Mesodermal cell (in vitro differentiated cells): Measurements from ENCODE around the gene TMEM256.

Experiments
- H3K27ac ChIP-seq: 2 replicates; pipeline ENCODE4 v1.7.0; 2013; ENCODE audit warnings: mild to moderate bottlenecking, low read depth, low read length, moderate library complexity; ENCODE audit not compliant: severe bottlenecking
- H3K36me3 ChIP-seq: 2 replicates; pipeline ENCODE4 v1.7.1; 2013; ENCODE audit warnings: mild to moderate bottlenecking, low read length, moderate library complexity; ENCODE audit not compliant: control insufficient read depth, insufficient read depth
- H3K4me1 ChIP-seq: one replicate; pipeline ENCODE4 v1.7.1; 2013; ENCODE audit warnings: mild to moderate bottlenecking, low read length; ENCODE audit not compliant: insufficient read depth, control insufficient read depth, poor library complexity, severe bottlenecking
- H3K4me3 ChIP-seq: 2 replicates; pipeline ENCODE4 v1.7.0; 2013; ENCODE audit warnings: low read length, control low read depth, mild to moderate bottlenecking; ENCODE audit not compliant: insufficient read depth, poor library complexity, severe bottlenecking; ENCODE audit errors: extremely low read depth
- H3K9me3 ChIP-seq: 2 replicates; pipeline ENCODE4 v1.7.1; 2013; ENCODE audit warnings: mild to moderate bottlenecking, low read length, moderate library complexity; ENCODE audit not compliant: control insufficient read depth
- WGBS, 2 experiments: methylation state at CpG; one replicate each; pipeline ENCODE4 v1.1.5; 2013; ENCODE audit warnings: missing lambda C conversion rate in 2 of 2; ENCODE audit not compliant: insufficient coverage in 2 of 2; 5-methylcytosine and 5-hydroxymethylcytosine counted together

Gene TMEM256

DNA sequence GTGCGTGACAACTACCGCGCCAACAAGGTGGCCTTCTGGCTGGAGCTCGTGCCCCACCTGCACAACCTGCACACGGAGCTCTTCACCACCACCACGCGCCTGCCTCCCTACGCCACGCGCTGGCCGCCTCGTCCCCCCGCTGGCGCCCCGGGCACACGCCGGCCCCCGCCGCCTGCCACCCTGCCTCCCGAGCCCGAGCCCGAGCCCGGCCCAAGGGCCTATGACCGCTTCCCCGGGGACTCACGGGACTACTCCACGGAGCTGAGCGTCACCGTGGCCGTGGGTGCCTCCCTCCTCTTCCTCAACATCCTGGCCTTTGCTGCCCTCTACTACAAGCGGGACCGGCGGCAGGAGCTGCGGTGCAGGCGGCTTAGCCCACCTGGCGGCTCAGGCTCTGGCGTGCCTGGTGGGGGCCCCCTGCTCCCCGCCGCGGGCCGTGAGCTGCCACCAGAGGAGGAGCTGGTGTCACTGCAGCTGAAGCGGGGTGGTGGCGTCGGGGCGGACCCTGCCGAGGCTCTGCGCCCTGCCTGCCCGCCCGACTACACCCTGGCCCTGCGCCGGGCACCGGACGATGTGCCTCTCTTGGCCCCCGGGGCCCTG, 13.3 kb upstream of the TMEM256 start:
- peaks cover 18% of the 10 kb centered on the region for H3K36me3 ChIP-seq
- no peaks in the 10 kb centered on the region for H3K9me3 ChIP-seq
- no peak overlapping the region for H3K4me3 ChIP-seq
- no peak overlapping the region for H3K27ac ChIP-seq
- H3K4me1 ChIP-seq: peaks cover 9% of the 10 kb centered on the region
- 92 to 96% methylated on average over 35 to 39 of the region's 54 CpGs for WGBS, 2 experiments

DNA sequence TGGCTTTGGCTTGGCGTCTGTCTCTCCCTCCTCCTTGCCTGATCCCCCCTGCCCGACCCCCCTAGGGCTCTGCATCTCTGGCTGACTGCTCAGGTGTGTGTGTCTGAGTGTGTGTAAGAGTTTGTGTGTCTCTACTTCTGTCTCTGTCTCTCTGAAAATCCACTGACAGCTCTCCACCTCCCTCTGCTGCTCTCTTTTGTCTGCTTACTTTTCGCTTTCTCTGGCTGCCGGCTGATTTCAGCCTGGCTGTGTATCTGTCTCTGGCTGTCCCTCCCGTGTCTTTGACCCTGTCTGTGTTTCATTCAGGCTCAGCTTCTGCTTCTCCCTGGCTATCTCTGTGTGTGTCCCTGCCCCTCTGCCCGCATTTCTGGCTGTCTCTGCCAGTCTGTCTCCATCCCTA, 12.4 kb upstream of the TMEM256 start:
- peaks cover 9% of the 10 kb centered on the region for H3K4me1 ChIP-seq
- H3K36me3 ChIP-seq: peaks cover 22% of the 10 kb centered on the region
- H3K27ac ChIP-seq: no peak overlapping the region
- H3K9me3 ChIP-seq: no peaks in the 10 kb centered on the region
- H3K4me3 ChIP-seq: no peak overlapping the region
- 85 to 89% methylated on average over 4 of the region's 6 CpGs for WGBS, 2 experiments

DNA sequence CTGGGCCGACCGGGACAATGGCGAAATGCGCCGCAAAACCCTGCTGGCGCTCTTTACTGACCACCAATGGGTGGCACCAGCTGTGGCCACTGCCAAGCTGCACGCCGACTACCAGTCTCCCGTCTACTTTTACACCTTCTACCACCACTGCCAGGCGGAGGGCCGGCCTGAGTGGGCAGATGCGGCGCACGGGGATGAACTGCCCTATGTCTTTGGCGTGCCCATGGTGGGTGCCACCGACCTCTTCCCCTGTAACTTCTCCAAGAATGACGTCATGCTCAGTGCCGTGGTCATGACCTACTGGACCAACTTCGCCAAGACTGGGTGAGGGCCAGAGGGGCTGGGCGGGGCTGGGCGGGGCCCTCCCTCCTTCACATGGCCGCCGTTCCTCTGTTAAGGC, 11.9 kb upstream of the TMEM256 start:
- Histone ChIP-seq H3K9me3 (no peaks in the 10 kb centered on the region), H3K27ac (no peak overlapping the region), H3K4me3 (no peak overlapping the region), H3K36me3 (peaks cover 26% of the 10 kb centered on the region), H3K4me1 (peaks cover 9% of the 10 kb centered on the region)
- 95 to 96% methylated on average over 16 to 22 of the region's 23 CpGs for WGBS, 2 experiments

DNA sequence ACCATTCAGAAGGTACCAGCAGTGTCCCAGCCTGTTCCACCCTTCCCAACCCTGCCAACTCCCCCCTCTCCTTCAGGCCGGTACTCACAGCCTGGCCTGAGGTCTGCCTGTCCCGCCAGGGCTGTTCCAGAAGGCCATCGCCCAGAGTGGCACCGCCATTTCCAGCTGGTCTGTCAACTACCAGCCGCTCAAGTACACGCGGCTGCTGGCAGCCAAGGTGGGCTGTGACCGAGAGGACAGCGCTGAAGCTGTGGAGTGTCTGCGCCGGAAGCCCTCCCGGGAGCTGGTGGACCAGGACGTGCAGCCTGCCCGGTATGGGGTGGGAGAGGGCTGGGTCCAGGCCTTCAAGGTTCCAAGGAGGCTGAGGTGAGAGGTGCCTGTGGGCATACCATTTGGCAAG, 10.9 kb upstream of the TMEM256 start:
- Histone ChIP-seq H3K9me3 (no peaks in the 10 kb centered on the region), H3K4me1 (peaks cover 8% of the 10 kb centered on the region), H3K27ac (no peak overlapping the region), H3K4me3 (no peak overlapping the region), H3K36me3 (peaks cover 33% of the 10 kb centered on the region)
- 89 to 92% methylated on average over 14 of the region's 14 CpGs for WGBS, 2 experiments

DNA sequence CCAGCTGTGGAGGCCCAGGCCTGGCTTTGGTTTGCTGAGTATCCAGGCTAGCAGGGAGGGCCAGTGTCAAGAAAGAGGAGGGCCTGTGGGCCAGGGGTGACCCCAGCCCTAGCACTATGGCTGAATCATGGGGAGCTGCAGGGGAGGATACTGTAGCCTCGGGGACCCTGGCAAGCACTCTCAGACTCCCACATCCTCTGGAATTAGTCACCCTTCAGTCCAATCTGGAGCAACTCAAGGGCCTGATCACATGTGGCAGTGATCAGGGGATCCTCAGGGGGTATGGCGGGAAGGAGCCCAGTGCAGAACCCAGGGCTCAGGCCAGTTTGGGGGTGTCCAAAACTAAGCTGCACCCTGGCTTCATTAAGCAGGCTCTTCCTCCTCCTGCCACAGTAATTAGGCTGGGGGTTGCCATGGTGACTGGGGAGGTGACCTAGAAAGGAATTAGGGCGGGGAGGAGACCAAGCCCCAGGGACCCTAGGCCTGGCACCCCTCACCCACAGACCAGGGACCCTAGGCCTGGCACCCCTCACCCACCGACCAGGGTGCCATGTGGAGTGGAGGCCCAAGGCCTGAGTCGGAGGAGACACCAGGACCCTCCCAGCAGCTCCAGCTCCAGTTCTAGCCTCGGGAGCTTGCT, 9.6 kb upstream of the TMEM256 start:
- peaks cover 4% of the 10 kb centered on the region for H3K4me1 ChIP-seq
- no peak overlapping the region for H3K4me3 ChIP-seq
- 90 to 100% methylated on average over 1 to 4 of the region's 6 CpGs for WGBS, 2 experiments
- peaks cover 46% of the 10 kb centered on the region for H3K36me3 ChIP-seq
- H3K9me3 ChIP-seq: no peaks in the 10 kb centered on the region
- no peak overlapping the region for H3K27ac ChIP-seq

DNA sequence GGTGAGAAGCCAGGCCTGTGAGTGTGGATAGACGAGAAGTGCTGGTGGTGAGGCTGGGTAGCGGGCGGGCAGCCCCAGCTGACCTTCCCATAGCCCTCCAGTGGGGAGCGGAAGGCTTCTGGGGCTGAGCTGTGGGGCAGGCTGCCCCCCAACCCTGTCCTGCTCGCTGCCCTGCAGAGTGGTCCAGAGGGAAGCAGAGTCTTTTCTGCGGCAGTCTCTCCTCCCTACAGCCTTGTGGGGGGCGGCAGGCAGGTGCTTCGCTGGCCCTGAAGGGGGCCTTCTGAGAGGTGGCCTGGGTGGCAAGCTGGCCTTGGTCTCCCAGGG, 7.5 kb upstream of the TMEM256 start:
- no peak overlapping the region for H3K4me3 ChIP-seq
- H3K4me1 ChIP-seq: peaks cover 4% of the 10 kb centered on the region
- H3K9me3 ChIP-seq: no peaks in the 10 kb centered on the region
- WGBS, 2 experiments: 91 to 96% methylated on average over 6 to 8 of the region's 8 CpGs
- H3K27ac ChIP-seq: no peak overlapping the region
- peaks cover 47% of the 10 kb centered on the region for H3K36me3 ChIP-seq

DNA sequence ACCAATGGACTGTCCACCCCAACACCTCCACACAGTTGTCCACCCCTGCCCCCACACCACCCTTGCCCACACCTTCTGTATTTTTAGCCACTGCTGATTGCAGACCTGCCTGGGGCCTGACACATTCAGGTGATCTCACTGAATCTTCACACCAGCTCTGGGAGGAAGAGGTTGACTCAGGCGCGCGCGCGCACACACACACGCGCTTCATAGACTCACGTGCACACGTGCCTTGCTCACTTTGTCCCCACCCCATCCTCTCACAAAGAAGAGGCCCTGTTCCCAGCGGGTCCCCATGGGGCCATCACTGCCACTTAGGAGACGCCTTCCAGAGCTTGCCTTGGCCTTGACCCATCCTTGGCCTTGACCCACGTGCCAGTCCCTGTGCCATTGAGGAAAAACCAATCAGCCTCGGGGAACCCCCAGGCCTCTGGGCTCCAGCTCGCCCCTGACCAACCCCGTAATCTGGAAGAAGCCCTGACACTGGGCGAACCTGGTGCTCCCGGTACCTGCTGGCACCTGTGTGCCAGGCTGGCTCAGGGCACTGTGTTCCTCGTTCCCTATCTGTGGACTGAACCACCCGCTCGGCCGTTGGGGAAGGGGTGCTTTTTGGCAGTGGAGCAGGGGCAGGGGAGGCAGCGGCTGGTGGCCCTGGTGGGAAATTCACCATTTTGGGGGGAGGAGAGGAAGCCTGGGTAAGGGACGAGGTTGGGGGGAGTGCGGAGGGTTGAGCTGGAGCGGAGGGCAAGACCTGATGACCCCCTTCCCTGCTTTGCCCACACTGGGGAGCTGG, 6.9 kb upstream of the TMEM256 start:
- Histone ChIP-seq H3K27ac (no peak overlapping the region), H3K4me3 (no peak overlapping the region), H3K36me3 (peaks cover 46% of the 10 kb centered on the region), H3K9me3 (no peaks in the 10 kb centered on the region), H3K4me1 (peaks cover 4% of the 10 kb centered on the region)
- 92 to 96% methylated on average over 14 to 25 of the region's 25 CpGs for WGBS, 2 experiments

DNA sequence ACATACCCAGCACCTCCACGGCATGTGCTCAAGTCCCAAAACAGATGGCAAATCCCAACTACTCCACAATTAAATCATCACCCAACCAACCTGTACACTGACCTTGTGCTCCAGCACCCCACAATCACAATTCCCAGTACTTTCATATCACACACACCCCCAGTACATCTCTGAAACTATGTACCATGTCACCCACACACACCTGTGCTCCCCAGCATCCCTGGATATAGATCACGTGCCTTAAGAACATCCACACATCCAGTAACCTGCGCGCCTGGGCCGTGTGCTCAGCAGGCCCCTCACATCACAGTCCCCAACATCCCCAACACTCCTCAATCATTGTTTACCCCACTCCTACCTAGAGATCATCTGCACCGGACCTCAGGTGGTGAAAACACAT, 5.8 kb upstream of the TMEM256 start:
- Histone ChIP-seq H3K9me3 (no peaks in the 10 kb centered on the region), H3K27ac (no peak overlapping the region), H3K4me3 (no peak overlapping the region), H3K4me1 (peaks cover 4% of the 10 kb centered on the region), H3K36me3 (peaks cover 35% of the 10 kb centered on the region)
- 97 to 98% methylated on average over 5 to 6 of the region's 6 CpGs for WGBS, 2 experiments

DNA sequence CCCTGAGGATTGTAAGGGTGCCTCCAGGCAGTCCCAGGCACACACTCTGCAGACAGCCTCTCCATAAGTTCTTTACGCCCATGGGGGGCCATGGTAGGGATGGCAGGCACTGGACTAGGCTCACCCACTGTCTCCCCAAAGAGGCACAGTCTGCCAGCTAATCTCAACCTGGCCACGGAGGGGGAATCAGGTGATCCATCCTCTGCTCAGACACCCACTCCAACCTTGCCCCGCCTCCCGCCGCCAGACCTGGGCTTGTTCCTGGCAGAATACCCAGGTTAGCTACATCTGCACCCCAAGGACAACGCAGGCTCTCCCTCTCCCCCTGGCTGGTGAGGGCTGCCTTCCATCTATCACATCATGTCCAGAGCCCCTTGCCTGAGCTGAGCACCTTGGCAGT, 5.0 kb upstream of the TMEM256 start:
- no peak overlapping the region for H3K27ac ChIP-seq
- no peaks in the 10 kb centered on the region for H3K9me3 ChIP-seq
- H3K4me1 ChIP-seq: peaks cover 4% of the 10 kb centered on the region
- peaks cover 29% of the 10 kb centered on the region for H3K36me3 ChIP-seq
- 95 to 96% methylated on average over 5 to 6 of the region's 6 CpGs for WGBS, 2 experiments
- H3K4me3 ChIP-seq: no peak overlapping the region

DNA sequence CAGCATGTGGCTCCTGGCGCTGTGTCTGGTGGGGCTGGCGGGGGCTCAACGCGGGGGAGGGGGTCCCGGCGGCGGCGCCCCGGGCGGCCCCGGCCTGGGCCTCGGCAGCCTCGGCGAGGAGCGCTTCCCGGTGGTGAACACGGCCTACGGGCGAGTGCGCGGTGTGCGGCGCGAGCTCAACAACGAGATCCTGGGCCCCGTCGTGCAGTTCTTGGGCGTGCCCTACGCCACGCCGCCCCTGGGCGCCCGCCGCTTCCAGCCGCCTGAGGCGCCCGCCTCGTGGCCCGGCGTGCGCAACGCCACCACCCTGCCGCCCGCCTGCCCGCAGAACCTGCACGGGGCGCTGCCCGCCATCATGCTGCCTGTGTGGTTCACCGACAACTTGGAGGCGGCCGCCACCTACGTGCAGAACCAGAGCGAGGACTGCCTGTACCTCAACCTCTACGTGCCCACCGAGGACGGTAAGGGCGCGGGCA, 4.4 kb upstream of the TMEM256 start:
- Histone ChIP-seq H3K9me3 (no peaks in the 10 kb centered on the region), H3K27ac (no peak overlapping the region), H3K36me3 (peaks cover 29% of the 10 kb centered on the region), H3K4me1 (peaks cover 4% of the 10 kb centered on the region), H3K4me3 (no peak overlapping the region)
- 94 to 95% methylated on average over 39 to 58 of the region's 58 CpGs for WGBS, 2 experiments
